Embryonic facial prominence (tissue), 1 donor: ENCODE results near the gene EMX2.
A peak's percentile ranks its signal among the peaks of the same experiment; 100 is the strongest.

Experiments
- DNase-seq: peaks from one replicate; pipeline ENCODE4 v3.0.0-alpha.2; 2016; ENCODE audit errors: extremely low spot score

EMX2 gene

GRCh38 chr10:117532003-117532385 lies 10.6 kb upstream of the EMX2 start:
- no peak for DNase-seq

DNA sequence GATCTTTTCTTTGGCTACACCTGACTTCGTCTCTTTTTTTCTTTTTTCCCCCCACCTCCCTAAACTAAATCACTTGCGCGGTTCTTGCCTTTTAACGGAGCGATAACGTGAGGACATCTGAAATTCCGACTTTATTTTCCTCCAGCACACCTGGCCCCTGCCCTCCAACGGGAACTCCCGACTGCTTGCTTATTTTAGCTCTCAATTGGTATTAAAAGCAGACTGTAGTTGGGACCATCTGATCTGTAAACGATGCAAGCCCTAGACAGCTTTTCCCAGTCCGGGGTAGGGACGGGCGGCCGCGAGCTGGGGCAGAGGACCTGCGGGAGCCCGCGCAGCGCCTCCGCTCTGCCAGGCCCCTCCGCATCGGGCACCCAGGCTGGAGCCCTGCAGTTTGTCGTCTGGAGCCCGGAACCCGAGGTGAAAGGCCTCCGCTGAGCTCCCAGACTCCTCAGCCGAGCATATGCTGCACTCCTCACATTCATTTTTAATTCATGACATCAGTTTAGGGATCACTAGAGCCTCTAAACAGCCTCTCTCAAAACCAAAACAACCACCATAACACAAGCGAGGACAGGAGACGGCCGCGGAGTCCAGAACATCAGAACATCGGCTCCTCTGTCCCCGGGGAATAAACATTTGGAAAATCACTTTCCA lies 10.0 kb upstream of the EMX2 start:
- no peak for DNase-seq

DNA sequence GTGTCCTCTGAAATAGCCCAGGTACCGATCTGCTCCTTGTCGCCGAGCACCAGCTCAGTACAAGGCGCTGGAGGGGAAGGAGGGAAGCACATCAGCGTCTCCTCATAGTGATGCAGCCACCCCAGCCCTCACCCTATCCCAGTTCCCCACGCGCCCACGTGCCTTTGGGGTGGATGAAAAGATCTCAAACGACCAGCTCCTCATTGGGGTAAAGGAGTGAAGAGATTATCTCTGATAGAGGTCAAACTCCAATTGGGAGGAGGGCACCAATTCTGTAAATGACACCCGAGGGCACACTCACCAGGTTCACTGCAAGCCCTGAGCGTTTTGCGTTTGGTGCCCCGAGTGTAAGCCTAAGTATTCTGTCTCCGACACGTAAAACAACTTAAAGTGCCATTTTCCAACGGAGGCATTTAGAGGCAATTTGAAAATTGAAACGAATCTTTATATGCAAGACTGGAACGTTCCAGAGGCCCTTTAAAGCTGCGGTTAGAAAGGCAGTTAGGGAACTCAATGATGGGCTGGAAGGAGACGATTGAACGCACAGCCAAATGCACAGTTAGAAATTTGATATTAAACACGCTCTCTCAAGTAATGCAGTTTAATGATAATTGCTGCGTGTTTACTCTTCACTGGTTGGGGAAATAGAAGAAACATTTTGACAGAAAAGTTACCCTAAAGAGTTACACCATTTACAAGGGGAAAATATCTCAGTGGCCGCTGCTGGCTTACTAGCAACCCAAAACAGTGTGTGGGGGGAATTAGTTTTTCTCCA lies 8.9 kb upstream of the EMX2 start:
- DNase-seq: no peak

DNA sequence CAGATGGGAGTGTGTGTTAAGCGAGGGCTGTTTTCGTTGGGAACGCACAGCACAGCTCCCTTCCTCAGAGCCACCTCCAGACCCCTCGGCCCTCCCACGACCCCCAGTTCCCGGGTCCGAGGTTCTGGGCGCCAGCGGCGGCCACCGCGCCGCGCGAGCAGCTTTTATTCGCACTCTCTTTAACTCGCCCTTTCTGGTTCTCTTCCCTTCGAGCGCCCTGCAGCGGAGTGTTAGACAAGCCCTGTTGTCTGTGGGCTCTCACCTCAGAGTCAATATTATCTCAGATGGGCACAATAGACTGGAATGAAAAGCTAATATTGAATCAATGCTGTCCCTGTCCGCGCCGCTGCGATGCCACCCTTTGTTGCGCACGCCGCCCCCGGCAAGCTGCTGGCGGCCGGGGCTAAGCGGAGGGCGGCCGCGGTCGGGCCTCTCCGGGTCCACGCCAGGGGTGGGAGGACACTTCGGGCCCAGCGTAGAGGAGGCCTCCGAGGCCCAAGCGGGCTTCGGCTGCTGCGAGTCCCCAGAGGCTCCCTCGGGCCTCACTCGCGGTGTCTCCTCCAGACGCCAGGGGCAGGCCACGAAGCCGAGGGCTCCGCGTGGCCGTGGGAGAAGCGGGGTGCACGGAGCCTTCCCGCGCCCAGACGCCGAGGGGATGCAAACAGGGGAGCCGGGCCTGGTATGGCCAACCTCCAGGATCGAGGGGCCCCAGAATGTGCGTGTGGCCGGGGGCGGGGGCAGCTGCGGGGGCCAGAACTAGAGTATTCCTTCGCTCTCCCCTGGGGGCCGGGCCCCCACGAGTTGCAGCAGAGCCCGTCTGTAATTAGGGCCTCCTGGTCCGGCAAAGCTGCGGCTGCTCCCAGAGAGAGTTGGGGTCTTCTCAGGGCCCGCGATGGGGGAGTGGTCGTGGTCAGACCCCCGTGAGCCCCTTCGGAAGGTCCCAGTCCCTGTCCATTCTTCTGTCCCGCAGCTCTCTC lies 7.9 kb upstream of the EMX2 start:
- DNase-seq: no peak

DNA sequence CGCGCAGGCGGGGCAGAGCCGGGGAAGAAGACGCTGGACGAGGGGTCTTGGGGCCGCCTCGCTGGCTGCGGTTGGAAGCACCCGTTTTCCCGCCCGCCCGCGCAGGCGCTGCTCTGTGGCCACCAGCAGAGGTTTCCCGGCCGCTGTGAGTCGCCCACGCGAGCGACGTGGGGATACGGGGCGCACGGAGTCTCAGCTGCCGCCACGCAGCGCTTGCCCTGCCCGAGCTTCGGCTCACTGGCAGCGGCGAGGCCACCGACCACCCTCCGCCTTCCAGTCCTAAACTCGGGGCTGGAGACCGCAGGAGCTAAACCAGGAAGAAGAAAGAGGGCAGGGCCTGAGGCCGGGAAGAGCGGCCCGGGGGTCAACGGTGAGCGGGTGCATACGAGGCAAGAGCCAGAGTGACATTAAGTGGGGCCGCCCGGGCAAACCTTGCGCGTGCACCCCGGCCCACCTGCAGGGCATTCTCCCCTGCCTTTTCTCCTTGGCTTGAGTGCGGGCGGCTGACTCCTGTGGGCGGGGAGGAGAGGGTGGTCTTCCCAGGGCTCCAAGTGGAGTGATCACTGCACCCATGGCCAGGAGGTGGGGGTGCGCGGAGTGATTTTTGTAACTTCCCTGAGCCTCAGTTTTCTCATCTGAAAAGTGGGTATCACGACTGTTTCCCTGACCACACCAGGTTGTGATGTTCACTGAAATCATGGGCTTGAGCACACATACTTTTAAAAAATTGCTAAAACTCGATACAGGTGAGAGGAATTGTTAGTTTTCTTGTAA lies 7.1 kb upstream of the EMX2 start:
- DNase-seq: no peak

DNA sequence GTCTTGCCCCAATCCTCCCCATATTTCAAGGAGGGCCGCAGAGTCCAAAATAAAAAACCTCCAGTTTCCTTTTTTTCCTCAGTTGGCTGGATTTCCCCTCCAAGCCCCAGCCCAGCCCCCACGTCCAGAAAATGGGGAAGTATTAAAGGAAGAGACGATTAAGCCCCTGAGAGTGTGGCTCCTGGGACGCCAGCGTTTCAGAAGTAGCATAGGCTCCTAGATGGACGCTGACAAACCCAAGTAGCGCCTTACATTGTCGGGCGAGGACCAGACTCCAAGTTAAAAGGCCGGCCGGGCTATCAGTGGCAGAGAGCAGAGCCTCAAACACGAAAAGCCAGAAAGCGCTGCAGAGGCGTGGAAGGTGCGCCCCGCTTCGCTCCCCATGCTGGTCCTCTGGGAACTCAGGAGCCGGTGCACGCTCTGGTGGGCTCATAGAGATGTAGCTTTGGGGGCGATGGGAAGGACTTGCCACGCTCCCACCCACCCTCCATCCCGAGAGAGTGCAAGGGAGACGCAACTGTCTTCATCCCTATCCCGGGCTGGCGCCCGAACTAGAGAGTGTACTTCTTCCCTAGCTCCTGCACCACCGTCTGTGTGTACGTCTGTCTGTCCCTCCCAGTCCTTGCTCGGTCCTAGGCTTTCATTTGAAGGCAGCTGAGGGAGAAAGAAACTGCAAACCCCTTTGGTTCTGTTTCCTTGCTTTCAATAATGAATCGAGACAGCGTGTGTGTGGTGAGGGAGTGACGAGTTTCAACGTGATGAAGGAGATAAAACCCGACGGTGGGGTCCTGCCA lies 6.3 kb upstream of the EMX2 start:
- DNase-seq: no peak

- no peak for DNase-seq
Observed at GRCh38 chr10:117536866-117537435, 5.6 kb upstream of the EMX2 start.

DNA sequence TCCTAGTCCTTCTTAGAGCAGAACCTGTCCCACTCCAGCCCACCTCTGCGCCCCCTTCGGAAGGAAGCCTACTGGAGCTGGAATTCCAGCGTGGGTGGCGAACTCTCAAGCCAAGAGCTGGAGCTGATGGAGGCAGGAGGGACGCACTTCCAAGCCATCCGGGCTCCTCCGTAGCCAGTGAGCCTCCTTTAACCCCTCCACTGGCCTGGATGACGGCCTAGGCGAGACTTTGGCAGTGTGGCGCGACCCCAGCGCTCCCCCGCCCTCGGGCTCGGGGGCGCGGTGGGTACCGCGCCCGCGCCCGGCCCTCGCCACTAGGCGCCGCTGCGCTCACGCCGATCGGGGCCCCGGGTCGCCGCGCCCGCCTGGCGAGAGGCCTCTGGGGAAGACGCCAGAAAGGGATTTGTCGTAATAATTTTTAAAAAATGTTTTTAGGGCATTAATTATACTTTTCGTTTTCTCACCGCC lies 5.1 kb upstream of the EMX2 start:
- DNase-seq: no peak

GRCh38 chr10:117537904-117538524 lies 4.5 kb upstream of the EMX2 start:
- DNase-seq: no peak

GRCh38 chr10:117539361-117539773 lies 3.2 kb upstream of the EMX2 start:
- no peak for DNase-seq

- no peak for DNase-seq
Observed at GRCh38 chr10:117539903-117540639, 2.5 kb upstream of the EMX2 start.

DNA sequence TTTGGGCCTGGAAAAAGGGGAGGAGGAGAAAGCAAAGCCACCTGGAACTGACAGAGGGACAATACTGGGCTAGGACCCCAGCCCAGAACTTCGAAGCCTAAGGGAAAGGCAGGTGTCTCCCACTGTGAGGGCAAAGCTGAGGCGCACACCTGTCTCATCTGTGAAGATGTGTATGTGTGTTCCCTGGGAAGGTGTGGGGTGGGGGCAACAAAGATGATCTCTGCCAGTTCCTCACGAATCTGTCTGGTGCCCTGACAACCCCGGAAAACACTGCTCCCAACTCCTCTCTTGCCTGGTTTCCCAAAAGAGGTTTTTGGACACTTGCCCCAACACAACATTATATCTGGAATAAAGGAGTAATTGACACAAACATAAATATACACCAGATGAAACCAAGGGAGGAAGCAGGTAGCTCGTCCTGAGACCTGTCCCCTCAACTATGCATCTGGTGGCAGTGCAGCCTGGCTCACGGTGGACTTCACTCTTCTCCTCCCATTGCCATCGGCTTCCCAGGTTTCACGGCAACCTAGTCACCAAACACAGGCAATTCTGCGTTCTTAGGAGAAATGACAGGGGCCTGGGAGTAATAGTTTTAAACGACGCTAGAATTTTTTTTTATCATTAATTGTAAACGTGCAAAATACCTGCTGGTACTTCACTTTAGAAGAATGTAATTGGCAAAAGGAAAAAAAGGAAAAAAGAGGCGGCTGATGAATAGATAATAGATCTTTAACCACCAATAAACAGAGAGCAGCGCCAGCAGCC lies 1.7 kb upstream of the EMX2 start:
- no peak for DNase-seq

- DNase-seq: no peak
Observed at GRCh38 chr10:117541405-117541908, 1.1 kb upstream of the EMX2 start.

DNA sequence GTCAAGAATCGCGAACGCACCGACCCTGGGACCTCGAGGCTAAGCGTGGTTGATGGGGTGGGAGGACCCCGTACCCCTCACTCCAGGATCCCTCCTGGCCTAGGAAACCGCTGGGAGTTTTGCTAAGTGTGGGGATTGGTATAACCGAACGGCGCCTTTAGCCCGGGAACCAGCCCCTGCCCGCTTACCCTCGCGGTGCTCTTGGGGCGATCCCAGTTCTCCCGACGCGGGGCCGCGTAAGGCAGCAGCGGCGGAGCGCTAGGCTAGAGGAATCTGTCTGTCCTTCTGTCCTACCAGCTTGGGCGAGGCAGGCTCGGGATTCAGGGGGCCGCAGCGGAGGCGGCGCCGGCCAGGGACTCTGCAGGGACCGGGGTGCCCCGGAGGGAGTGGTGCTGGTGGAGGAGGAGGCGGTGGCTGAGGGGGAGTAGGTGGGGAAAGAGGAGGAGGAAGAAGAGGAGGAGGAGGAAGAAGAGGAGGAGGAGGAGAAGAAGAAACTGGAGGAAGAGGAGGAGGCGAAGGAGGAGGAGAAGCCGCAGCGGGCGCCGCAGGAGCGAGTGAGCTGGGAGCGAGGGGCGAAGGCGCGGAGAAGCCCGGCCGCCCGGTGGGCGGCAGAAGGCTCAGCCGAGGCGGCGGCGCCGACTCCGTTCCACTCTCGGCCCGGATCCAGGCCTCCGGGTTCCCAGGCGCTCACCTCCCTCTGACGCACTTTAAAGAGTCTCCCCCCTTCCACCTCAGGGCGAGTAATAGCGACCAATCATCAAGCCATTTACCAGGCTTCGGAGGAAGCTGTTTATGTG lies 439 bp upstream of the EMX2 start:
- DNase-seq: peak; percentile 86

- DNase-seq: no peak
Observed at GRCh38 chr10:117543225-117544003, 868 bp downstream of the EMX2 start.

- no peak for DNase-seq
Observed at GRCh38 chr10:117544004-117544701, 1.6 kb downstream of the EMX2 start.
